SU-DHL-6 (cell line): ENCODE measurements around the gene CMBL.

Experiments used
- H2AFZ ChIP-seq: fragments of 200-600 bp; sonication (generic); 2 replicates; pipeline ENCODE4 v1.6.1; 2014; ENCODE audit warnings: low read depth, mild to moderate bottlenecking, moderate library complexity, mixed read lengths, antibody characterized with exemption, low read length; ENCODE audit not compliant: severe bottlenecking
- H3F3A ChIP-seq: fragments of 200-600 bp; shearing (Covaris generic); 2 replicates; pipeline ENCODE4 v1.6.0; 2016; ENCODE audit warnings: antibody characterized with exemption, mild to moderate bottlenecking; ENCODE audit not compliant: insufficient read depth
- H3K27ac ChIP-seq: fragments of 200-600 bp; sonication (generic); 2 replicates; pipeline ENCODE4 v1.5.1; 2016; ENCODE audit warnings: low read depth, mild to moderate bottlenecking, low read length, moderate library complexity, mixed read lengths
- H3K27me3 ChIP-seq: fragments of 200-600 bp; sonication (generic), shearing (Covaris generic); 2 replicates; pipeline ENCODE4 v1.6.0; 2014; ENCODE audit warnings: mild to moderate bottlenecking, low read length
- H3K36me3 ChIP-seq: fragments of 200-600 bp; sonication (generic); 2 replicates; pipeline ENCODE4 v1.6.1; 2014; ENCODE audit warnings: mild to moderate bottlenecking, low read length, mixed read lengths
- H3K4me2 ChIP-seq: fragments of 300-600, 200-600 bp; shearing (Covaris generic), sonication (generic); 2 replicates; pipeline ENCODE4 v1.6.0; 2014; ENCODE audit warnings: low read length, low read depth, mild to moderate bottlenecking; ENCODE audit not compliant: poor library complexity, severe bottlenecking
- H3K4me3 ChIP-seq: fragments of 200-600 bp; sonication (generic); 2 replicates; pipeline ENCODE4 v1.5.1; 2014; ENCODE audit warnings: antibody characterized with exemption, low read length, mild to moderate bottlenecking, mixed read lengths; ENCODE audit not compliant: insufficient read depth, poor library complexity, severe bottlenecking
- H3K79me2 ChIP-seq: fragments of 200-600 bp; sonication (generic); 2 replicates; pipeline ENCODE4 v1.6.1; 2014; ENCODE audit warnings: mild to moderate bottlenecking, low read length, moderate library complexity; ENCODE audit not compliant: insufficient read depth
- H3K9ac ChIP-seq: fragments of 200-600 bp; sonication (generic); 2 replicates; pipeline ENCODE4 v1.7.0; 2014; ENCODE audit warnings: mild to moderate bottlenecking, low read length
- H3K9me2 ChIP-seq: fragments of 200-600 bp; sonication (generic); replicated peaks from 2 replicates; pipeline ENCODE4 v1.6.1; 2014; ENCODE audit warnings: low read length; ENCODE audit not compliant: insufficient read depth
- H3K9me3 ChIP-seq: fragments of 200-600 bp; sonication (generic); 2 replicates; pipeline ENCODE4 v1.6.1; 2014; ENCODE audit warnings: low read length, mixed read lengths; ENCODE audit not compliant: insufficient read depth
- H4K20me1 ChIP-seq: fragments of 200-600 bp; sonication (generic); 2 replicates; pipeline ENCODE4 v1.6.1; 2014; ENCODE audit warnings: low read depth, mild to moderate bottlenecking, antibody characterized with exemption, low read length, moderate library complexity, mixed read lengths
- EZH2phosphoT487 ChIP-seq: fragments of 200-600 bp; sonication (generic), shearing (Covaris generic); conservative IDR thresholded peaks from 2 replicates; pipeline ENCODE4 v1.6.1; 2018; ENCODE audit warnings: mild to moderate bottlenecking, antibody characterized with exemption, low read length, moderate library complexity, mixed read lengths
- TF ChIP-seq, protein P1 (sequence below): fragments of 200-600 bp; sonication (generic); IDR thresholded peaks from one replicate; pipeline ENCODE4 v1.5.1; 2017; ENCODE audit warnings: antibody characterized with exemption, mild to moderate bottlenecking, low read length, moderate library complexity; ENCODE audit not compliant: insufficient read depth, poor library complexity, severe bottlenecking

Gene CMBL

DNA sequence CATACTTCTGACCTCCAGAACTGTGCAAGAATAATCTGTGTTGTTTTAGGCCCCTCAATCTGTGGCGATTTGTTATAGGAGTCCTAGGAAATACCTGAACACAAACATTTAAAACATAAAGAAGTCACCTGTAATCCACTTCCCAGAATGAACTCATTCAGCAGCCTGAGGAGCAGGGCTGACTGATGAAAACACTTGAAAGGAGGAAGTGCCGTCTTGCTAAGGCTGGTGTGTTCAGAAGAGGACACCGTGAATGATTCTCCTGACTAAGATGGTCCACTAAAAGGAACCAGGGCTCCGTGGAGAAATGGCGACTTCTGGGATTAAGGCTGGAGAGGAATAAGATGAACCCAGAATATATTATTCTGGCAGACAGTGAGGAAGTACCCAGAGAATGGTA, 27.1 kb upstream of the CMBL start:
- Histone ChIP-seq H3K36me3 (no peaks in the 10 kb centered on the region), H3F3A (no peaks in the 10 kb centered on the region), H3K9me2 (no peaks in the 10 kb centered on the region), H3K27me3 (no peaks in the 10 kb centered on the region), H3K79me2 (no peaks in the 10 kb centered on the region), H2AFZ (no peak overlapping the region), H3K9me3 (no peaks in the 10 kb centered on the region), H3K9ac (no peak overlapping the region), H3K4me3 (no peak overlapping the region), H4K20me1 (no peaks in the 10 kb centered on the region), H3K27ac (no peak overlapping the region), H3K4me2 (no peak overlapping the region)
- TF ChIP-seq EZH2phosphoT487, result no peak
- TF ChIP-seq, protein P1, sequence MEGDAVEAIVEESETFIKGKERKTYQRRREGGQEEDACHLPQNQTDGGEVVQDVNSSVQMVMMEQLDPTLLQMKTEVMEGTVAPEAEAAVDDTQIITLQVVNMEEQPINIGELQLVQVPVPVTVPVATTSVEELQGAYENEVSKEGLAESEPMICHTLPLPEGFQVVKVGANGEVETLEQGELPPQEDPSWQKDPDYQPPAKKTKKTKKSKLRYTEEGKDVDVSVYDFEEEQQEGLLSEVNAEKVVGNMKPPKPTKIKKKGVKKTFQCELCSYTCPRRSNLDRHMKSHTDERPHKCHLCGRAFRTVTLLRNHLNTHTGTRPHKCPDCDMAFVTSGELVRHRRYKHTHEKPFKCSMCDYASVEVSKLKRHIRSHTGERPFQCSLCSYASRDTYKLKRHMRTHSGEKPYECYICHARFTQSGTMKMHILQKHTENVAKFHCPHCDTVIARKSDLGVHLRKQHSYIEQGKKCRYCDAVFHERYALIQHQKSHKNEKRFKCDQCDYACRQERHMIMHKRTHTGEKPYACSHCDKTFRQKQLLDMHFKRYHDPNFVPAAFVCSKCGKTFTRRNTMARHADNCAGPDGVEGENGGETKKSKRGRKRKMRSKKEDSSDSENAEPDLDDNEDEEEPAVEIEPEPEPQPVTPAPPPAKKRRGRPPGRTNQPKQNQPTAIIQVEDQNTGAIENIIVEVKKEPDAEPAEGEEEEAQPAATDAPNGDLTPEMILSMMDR, result no peak

GRCh38 chr5:10333154-10334006, 25.7 kb upstream of the CMBL start:
- Histone ChIP-seq H3K9me3 (no peaks in the 10 kb centered on the region), H3K79me2 (no peaks in the 10 kb centered on the region), H3K27ac (no peak overlapping the region), H3K4me2 (peak overlapping the region; percentile 22), H2AFZ (no peak overlapping the region), H3K9ac (no peak overlapping the region), H3K36me3 (no peaks in the 10 kb centered on the region), H3K4me3 (no peak overlapping the region), H3K9me2 (no peaks in the 10 kb centered on the region), H4K20me1 (no peaks in the 10 kb centered on the region), H3F3A (no peaks in the 10 kb centered on the region), H3K27me3 (no peaks in the 10 kb centered on the region)
- no peak for TF ChIP-seq EZH2phosphoT487
- TF ChIP-seq, protein P1, result no peak

- no peak overlapping the region for H2AFZ ChIP-seq
- H3F3A ChIP-seq, result no peaks in the 10 kb centered on the region
- no peaks in the 10 kb centered on the region for H3K36me3 ChIP-seq
- no peaks in the 10 kb centered on the region for H3K27me3 ChIP-seq
- TF ChIP-seq EZH2phosphoT487, result no peak
- TF ChIP-seq, protein P1, result no peak
- no peak overlapping the region for H3K4me2 ChIP-seq
- H3K9ac ChIP-seq, result no peak overlapping the region
- no peaks in the 10 kb centered on the region for H3K79me2 ChIP-seq
- H3K9me3 ChIP-seq, result no peaks in the 10 kb centered on the region
- no peak overlapping the region for H3K27ac ChIP-seq
- no peaks in the 10 kb centered on the region for H3K9me2 ChIP-seq
- H3K4me3 ChIP-seq, result no peak overlapping the region
- H4K20me1 ChIP-seq, result no peaks in the 10 kb centered on the region
These were observed 24.6 kb upstream of the CMBL start for GRCh38 chr5:10332301-10332700.
